SK-N-SH (cell line): ENCODE data around the gene CCNK.

Experiments used
- CHD2 ChIP-seq: fragments of 150-350 bp; IDR thresholded peaks from 2 replicates; pipeline ENCODE4 v1.6.1; 2018; ENCODE audit warnings: low read length; ENCODE audit not compliant: partially characterized antibody
- EP300 ChIP-seq, 2 experiments: IDR thresholded peaks; 2 replicates each; pipeline versions ENCODE4 v1.4.0 to v1.6.1; 2012; ENCODE audit warnings: borderline replicate concordance in 1 of 2, low read depth in 1 of 2, low read length in 1 of 2
- NFIC ChIP-seq: IDR thresholded peaks from 2 replicates; pipeline ENCODE4 v1.4.0; 2012; ENCODE audit warnings: borderline replicate concordance
- POLR2AphosphoS5 ChIP-seq: IDR thresholded peaks from 2 replicates; pipeline ENCODE4 v1.6.1; 2012; ENCODE audit warnings: low read depth, low read length
- RAD21 ChIP-seq: IDR thresholded peaks from 2 replicates; pipeline ENCODE4 v1.6.1; 2012; ENCODE audit warnings: mild to moderate bottlenecking, low read length
- RCOR1 ChIP-seq: fragments of 150-350 bp; IDR thresholded peaks from 2 replicates; pipeline ENCODE4 v1.6.1; 2017; ENCODE audit warnings: antibody characterized with exemption, low read length
- RFX5 ChIP-seq: IDR thresholded peaks from 2 replicates; pipeline ENCODE4 v1.6.1; 2012; ENCODE audit warnings: mild to moderate bottlenecking, improper control_type of control experiment, low read length
- TEAD4 ChIP-seq: IDR thresholded peaks from 2 replicates; pipeline ENCODE4 v1.4.0; 2012; ENCODE audit warnings: mild to moderate bottlenecking, borderline replicate concordance; ENCODE audit not compliant: insufficient read depth
- YY1 ChIP-seq: IDR thresholded peaks from 2 replicates; pipeline ENCODE4 v1.4.0; 2012; ENCODE audit warnings: low read depth, mild to moderate bottlenecking
- TF ChIP-seq, protein P1 (sequence below): fragments of 200-600 bp; sonication (generic); IDR thresholded peaks from 2 replicates; pipeline ENCODE4 v1.6.1; 2017; ENCODE audit warnings: antibody characterized with exemption, mild to moderate bottlenecking, moderate library complexity
- TF ChIP-seq, protein P2 (sequence below): fragments of 150-350 bp; IDR thresholded peaks from 2 replicates; pipeline ENCODE4 v1.6.1; 2017; ENCODE audit warnings: antibody characterized with exemption, low read length, low read depth, borderline replicate concordance

DNA sequence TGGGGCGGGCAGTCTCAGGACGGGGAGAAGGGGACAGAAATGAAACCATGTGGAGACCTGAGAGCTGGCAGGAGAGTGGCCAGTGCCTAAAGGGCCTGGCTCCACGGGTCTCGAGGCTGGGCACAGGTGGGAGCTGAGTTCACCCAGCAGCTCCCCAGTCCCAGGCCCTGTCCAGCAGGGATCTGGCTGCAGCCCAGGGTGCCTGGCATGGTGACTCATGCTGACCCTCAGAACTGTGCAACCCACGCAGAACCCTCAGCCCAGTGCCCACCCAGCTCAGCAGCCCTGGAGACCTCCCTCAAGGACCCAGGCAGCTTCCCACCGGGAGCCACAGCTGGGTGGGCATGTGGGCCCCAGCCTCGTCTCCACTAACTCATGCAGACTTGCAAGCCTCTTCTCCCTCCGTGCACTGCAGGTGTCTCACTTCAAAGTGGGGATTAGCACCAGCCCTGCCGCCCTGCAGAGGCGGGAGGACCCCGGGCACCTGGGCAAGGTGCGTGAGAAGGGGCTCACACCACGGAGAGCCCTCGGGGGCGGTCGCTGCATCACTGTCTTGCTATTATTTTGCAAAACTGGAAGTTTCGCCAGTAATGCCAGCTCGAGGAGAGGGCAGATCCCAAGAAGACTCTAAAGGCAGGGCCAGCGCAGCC lies 46.3 kb downstream of the CCNK start:
- no peak for TF ChIP-seq TEAD4
- no peak for TF ChIP-seq CHD2
- TF ChIP-seq, protein P1, sequence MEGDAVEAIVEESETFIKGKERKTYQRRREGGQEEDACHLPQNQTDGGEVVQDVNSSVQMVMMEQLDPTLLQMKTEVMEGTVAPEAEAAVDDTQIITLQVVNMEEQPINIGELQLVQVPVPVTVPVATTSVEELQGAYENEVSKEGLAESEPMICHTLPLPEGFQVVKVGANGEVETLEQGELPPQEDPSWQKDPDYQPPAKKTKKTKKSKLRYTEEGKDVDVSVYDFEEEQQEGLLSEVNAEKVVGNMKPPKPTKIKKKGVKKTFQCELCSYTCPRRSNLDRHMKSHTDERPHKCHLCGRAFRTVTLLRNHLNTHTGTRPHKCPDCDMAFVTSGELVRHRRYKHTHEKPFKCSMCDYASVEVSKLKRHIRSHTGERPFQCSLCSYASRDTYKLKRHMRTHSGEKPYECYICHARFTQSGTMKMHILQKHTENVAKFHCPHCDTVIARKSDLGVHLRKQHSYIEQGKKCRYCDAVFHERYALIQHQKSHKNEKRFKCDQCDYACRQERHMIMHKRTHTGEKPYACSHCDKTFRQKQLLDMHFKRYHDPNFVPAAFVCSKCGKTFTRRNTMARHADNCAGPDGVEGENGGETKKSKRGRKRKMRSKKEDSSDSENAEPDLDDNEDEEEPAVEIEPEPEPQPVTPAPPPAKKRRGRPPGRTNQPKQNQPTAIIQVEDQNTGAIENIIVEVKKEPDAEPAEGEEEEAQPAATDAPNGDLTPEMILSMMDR: no peak
- TF ChIP-seq EP300 (IDR thresholded peaks at IDR 0.05; ENCODE audit: borderline replicate concordance in 1 of 2, low read depth in 1 of 2, low read length in 1 of 2): no peak
- no peak for TF ChIP-seq POLR2AphosphoS5
- no peak for TF ChIP-seq RFX5
- no peak for TF ChIP-seq NFIC
- TF ChIP-seq RAD21: no peak
- TF ChIP-seq, protein P2, sequence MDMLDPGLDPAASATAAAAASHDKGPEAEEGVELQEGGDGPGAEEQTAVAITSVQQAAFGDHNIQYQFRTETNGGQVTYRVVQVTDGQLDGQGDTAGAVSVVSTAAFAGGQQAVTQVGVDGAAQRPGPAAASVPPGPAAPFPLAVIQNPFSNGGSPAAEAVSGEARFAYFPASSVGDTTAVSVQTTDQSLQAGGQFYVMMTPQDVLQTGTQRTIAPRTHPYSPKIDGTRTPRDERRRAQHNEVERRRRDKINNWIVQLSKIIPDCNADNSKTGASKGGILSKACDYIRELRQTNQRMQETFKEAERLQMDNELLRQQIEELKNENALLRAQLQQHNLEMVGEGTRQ: no peak
- no peak for TF ChIP-seq RCOR1
- TF ChIP-seq YY1: no peak
